A673 (cell line): ENCODE results near the gene TPPP.

Source experiments
- CTCF ChIP-seq: fragments of 300-800, 200-600 bp; sonication (generic); conservative IDR thresholded peaks from 2 replicates; pipeline ENCODE4 v1.5.1; 2017; ENCODE audit warnings: low read depth, mild to moderate bottlenecking, antibody characterized with exemption, low read length, moderate library complexity, mixed read lengths
- EZH2 ChIP-seq: fragments of 200-600 bp; sonication (generic); IDR thresholded peaks from 2 replicates; pipeline ENCODE4 v1.6.1; 2017; ENCODE audit warnings: borderline replicate concordance, low read depth, mild to moderate bottlenecking, mixed read lengths, antibody characterized with exemption, low read length; ENCODE audit not compliant: poor library complexity, severe bottlenecking

- no peak for TF ChIP-seq CTCF
- no peak for TF ChIP-seq EZH2
Observed at GRCh38 chr5:625516-625915, 67.6 kb downstream of the TPPP start.
